Progenitor cell of endocrine pancreas (in vitro differentiated cells): ENCODE data around the gene BBS1. TPM values are rescaled to one million over a fixed set of nuclear protein-coding genes. Genes with fewer than 3 reads are reported as not detected.

Experiments used
- DNase-seq: peaks from one replicate; pipeline ENCODE4 v3.0.0; 2021; ENCODE audit warnings: low spot score; ENCODE audit not compliant: unreplicated experiment
- H3K27ac Mint-ChIP-seq: 2 replicates; pipeline ENCODE4 v1.8.0; 2021; ENCODE audit warnings: mild to moderate bottlenecking, moderate library complexity, mixed read lengths
- H3K27me3 Mint-ChIP-seq: 2 replicates; pipeline ENCODE4 v1.8.0; 2021; ENCODE audit warnings: mixed read lengths
- H3K36me3 Mint-ChIP-seq: 2 replicates; pipeline ENCODE4 v1.8.0; 2022; ENCODE audit warnings: mixed read lengths; ENCODE audit not compliant: insufficient read depth
- H3K4me1 Mint-ChIP-seq: 2 replicates; pipeline ENCODE4 v1.8.0; 2021; ENCODE audit warnings: low read depth, mixed read lengths
- H3K4me3 Mint-ChIP-seq: 2 replicates; pipeline ENCODE4 v1.8.0; 2021; ENCODE audit warnings: low read depth, mild to moderate bottlenecking, moderate library complexity, mixed read lengths
- H3K9me3 Mint-ChIP-seq: 2 replicates; pipeline ENCODE4 v1.8.0; 2021; ENCODE audit warnings: low read depth, mixed read lengths
- CTCF ChIP-seq: fragments of 200-600 bp; sonication (generic); IDR thresholded peaks from one replicate; pipeline ENCODE4 v1.5.0; 2021; ENCODE audit warnings: antibody characterized with exemption, mild to moderate bottlenecking; ENCODE audit not compliant: unreplicated experiment
- total RNA-seq: library from RNA; stranded (reverse); gene quantifications from 2 replicates; pipeline ENCODE4 v1.2.1, GENCODE V29; 2021

BBS1 gene
- total RNA-seq, 1 donor from 2014 or later = 80.3 TPM

DNA sequence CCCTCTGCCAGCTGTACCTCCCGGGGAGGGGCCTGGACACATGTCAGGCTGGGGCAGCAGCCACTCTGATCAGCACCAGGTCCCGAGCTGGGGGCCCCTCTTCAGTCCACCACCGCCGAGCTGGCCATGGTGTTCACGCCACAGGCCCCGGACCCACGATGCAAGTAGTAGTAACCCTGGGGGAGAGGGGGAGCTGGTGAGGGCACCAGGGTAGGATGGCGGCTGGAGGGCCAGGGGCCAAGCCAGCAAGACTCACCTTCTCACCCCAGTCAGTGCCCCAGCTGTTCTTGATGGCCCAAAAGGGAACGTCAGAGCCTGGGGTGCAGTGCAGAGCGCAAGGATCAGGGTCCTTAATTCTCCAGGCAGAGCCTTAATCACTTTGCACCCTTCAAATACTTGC, 53.4 kb downstream of the BBS1 start:
- Mint-ChIP-seq H3K36me3 (no peaks in the 10 kb centered on the region), H3K27me3 (no peaks in the 10 kb centered on the region), H3K4me1 (no peaks in the 10 kb centered on the region), H3K4me3 (no peak overlapping the region), H3K27ac (no peak overlapping the region), H3K9me3 (no peaks in the 10 kb centered on the region)
- no peak for TF ChIP-seq CTCF
- DNase-seq = no peak

- Mint-ChIP-seq H3K36me3 (no peaks in the 10 kb centered on the region), H3K27ac (no peak overlapping the region), H3K4me1 (no peaks in the 10 kb centered on the region), H3K4me3 (no peak overlapping the region), H3K9me3 (no peaks in the 10 kb centered on the region), H3K27me3 (no peaks in the 10 kb centered on the region)
- TF ChIP-seq CTCF = no peak
- no peak for DNase-seq
Measured at GRCh38 chr11:66564538-66564937, 54.1 kb downstream of the BBS1 start.

DNA sequence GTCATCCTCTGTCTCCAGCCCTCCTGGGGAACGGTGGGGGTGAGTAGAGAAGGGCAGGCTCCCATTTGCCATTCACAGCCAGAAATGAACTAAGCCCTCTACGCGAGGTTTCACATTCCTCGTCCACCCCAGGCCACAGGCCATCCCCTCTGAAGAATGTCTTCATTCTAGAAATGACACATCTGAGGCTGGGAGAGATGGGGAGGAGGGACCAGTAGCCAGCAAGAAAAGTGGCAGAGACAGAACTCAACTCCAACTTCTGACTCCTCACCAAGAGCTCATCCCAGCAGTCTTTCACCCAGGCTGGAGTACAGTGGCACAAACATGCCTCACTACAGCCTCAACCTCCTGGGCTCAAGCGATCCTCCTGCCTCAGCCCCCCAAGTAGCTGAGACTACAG, 54.5 kb downstream of the BBS1 start:
- Mint-ChIP-seq H3K27me3 (no peaks in the 10 kb centered on the region), H3K4me3 (no peak overlapping the region), H3K4me1 (no peaks in the 10 kb centered on the region), H3K36me3 (no peaks in the 10 kb centered on the region), H3K27ac (no peak overlapping the region), H3K9me3 (no peaks in the 10 kb centered on the region)
- no peak for TF ChIP-seq CTCF
- no peak for DNase-seq

DNA sequence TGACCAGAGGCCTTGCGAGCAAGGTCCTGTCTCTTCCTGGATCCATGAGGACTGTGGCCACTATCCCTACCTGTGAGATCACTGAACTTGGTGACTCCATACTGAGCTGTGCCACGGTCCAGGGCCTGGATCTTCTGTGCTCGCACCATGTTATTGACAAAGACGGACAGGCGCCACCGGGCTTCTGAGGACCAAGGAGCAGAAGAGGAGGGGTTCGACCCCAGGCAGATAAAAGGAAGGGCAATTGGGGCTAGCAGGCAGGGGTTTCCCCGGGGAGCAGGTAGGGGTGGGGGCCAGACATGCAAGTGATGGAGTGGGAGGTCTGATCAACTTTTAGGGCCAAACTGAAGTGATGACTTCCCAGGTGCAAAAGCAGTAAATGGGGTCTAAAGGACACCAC, 55.8 kb downstream of the BBS1 start:
- Mint-ChIP-seq H3K4me3 (no peak overlapping the region), H3K36me3 (no peaks in the 10 kb centered on the region), H3K27ac (no peak overlapping the region), H3K4me1 (no peaks in the 10 kb centered on the region), H3K27me3 (no peaks in the 10 kb centered on the region), H3K9me3 (no peaks in the 10 kb centered on the region)
- DNase-seq = no peak
- TF ChIP-seq CTCF = no peak

DNA sequence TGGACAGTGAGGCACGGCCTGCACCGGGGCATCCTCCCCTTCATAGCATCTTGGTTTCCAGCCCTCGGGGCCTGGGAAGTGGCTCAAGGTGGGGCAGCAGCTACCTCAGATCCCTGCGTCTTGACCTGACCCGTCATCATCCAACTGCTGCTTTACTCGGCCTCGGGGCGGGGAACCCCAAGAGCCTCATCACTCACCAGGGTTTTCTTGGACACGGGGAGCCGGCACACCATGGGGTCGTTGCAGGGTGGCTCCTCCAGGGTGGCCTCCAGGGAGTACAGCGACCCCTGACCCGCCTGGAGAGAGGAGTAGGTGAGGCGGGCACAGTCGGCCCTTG, 57.3 kb downstream of the BBS1 start:
- no peaks in the 10 kb centered on the region for H3K36me3 Mint-ChIP-seq
- DNase-seq = no peak
- no peak overlapping the region for H3K27ac Mint-ChIP-seq
- no peaks in the 10 kb centered on the region for H3K9me3 Mint-ChIP-seq
- no peaks in the 10 kb centered on the region for H3K4me1 Mint-ChIP-seq
- no peak for TF ChIP-seq CTCF
- no peaks in the 10 kb centered on the region for H3K27me3 Mint-ChIP-seq
- no peak overlapping the region for H3K4me3 Mint-ChIP-seq
